GM18517 (cell line): ENCODE measurements around the gene DLG1.
A peak's percentile ranks its signal among the peaks of the same experiment; 100 is the strongest.

Source experiments
- ATAC-seq: cut with Tn5 transposase; IDR thresholded peaks from one replicate; pipeline ENCODE4 v1.9.1; 2021; ENCODE audit warnings: mild to moderate bottlenecking, moderate library complexity; ENCODE audit not compliant: unreplicated experiment

The DLG1 gene

DNA sequence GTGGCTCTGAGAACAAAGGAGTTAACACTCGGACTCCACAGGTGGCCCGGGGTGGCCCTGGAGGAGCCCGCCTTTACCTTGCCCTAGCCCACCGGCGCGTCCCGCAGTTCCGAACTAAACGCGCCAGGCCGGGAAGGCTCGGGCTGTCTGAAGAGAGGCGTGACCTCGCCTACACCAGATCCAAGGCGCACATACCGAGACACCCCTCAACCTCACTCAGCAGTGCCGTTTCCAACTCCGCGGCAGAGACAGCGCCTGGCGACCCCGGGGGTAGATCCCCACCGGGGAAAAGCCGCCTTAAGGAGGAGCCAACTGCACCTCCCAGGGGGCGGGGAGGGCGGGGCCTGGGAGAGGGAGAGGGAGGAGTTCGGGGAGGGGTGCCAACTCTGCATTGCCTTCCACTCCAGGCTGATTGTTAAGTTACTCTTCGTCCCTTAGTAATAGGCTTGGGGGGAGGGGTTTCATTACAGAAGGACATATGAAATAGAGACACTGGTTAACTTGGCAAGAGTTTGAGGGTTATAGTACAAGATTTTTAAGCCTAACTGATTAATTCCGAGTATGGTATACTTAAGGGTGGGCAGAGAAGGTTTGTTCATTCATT lies at the start of gene DLG1:
DLG1 (minus strand) TSS at position 272 of the 604 bp plus-strand sequence. CDS start 1,408 bp downstream, outside the sequence.
- peak; percentile 38 for ATAC-seq

GRCh38 chr3:197348014-197348413 lies 49.6 kb upstream of the DLG1 start:
- ATAC-seq, result no peak

GRCh38 chr3:197345390-197345789 lies 47.0 kb upstream of the DLG1 start:
- ATAC-seq, result no peak

DNA sequence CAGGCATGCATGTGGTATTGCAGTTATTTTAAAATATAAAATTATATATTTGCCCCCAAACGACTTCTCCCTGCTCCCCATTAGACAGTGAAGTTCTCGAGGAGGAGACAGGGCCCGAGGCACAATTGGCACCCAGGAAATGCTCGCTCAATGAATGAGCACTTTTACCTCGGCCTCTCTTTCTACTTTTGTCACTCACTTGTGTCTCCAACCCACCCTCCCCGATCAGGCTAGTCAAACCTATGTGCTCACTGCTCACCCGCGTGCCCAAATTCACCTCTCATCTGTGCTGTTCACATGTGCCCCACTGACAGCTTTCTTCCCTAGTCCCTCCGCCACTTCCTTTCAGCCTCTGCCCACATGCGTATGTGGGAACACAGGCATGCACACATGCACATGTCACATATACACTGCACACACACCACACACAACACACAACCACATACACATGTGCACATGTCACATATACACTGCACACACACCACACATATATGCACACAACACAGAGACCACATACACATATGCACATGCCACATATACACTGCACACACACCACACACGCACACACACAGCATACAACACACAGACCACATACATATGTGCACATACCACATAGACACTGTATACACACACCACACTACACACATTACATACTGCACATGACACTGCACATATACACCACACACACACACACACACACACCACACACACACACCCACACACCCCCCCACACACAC lies 46.3 kb upstream of the DLG1 start:
- ATAC-seq, result no peak

GRCh38 chr3:197343656-197344408 lies 45.4 kb upstream of the DLG1 start:
- no peak for ATAC-seq

DNA sequence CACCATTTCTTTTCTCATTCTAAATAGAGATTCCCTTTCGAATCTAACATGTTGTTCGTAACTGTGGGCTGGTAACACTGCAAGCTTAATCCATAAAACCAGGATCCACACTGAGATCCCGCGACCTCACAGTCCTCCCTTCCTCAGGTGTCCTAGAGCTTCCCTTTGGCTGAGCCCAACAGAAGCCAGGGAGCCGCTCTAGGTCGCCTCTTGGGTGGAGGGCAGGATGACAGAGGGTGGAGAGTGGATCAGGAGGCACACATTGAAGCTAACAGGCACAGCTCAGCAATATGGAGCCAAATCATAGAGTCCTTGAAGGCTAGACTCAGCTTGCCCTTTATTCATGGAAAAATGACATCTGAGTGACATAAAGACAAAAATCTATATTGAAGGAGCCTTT lies 44.7 kb upstream of the DLG1 start:
- ATAC-seq, result no peak

DNA sequence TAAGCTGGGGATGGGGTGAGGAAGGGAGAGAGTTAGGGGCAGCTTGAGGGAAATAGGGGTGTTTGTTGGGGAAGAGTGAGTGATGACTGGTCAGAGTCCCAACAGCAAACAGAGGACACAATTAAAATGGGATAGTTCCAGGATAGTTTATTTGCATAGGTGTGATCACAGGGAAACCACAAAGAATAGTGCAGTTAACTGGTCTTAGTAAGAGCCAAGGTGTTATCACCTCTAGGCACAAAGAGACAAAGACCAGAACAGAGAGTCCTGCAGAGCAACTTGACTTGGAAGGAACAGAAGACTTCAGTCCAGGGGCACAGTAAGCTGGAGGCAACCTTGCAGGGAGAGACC lies 42.1 kb upstream of the DLG1 start:
- ATAC-seq, result no peak

GRCh38 chr3:197339841-197340520 lies 41.6 kb upstream of the DLG1 start:
- no peak for ATAC-seq

DNA sequence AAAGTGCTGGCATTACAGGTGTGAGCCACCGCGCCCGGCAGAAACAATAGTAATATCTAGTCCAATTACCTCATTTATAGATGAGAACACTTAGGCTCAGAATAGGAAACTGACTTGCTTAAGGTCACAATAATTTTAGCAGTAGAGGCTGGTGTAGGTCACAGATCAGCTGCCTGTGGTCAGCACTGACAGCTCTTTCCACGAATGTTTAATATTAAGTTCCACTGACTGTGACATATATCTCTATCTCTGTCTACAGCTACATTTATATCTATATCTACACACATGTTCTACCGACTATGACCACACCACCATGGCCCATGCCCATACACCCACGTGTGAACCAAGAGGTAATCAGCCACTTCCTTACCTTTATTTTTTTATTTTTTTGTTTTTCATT lies 40.2 kb upstream of the DLG1 start:
- ATAC-seq, result no peak

GRCh38 chr3:197337656-197338055 lies 39.2 kb upstream of the DLG1 start:
- no peak for ATAC-seq

GRCh38 chr3:197337214-197337613 lies 38.8 kb upstream of the DLG1 start:
- ATAC-seq, result no peak

GRCh38 chr3:197336348-197336747 lies 37.9 kb upstream of the DLG1 start:
- ATAC-seq, result no peak

DNA sequence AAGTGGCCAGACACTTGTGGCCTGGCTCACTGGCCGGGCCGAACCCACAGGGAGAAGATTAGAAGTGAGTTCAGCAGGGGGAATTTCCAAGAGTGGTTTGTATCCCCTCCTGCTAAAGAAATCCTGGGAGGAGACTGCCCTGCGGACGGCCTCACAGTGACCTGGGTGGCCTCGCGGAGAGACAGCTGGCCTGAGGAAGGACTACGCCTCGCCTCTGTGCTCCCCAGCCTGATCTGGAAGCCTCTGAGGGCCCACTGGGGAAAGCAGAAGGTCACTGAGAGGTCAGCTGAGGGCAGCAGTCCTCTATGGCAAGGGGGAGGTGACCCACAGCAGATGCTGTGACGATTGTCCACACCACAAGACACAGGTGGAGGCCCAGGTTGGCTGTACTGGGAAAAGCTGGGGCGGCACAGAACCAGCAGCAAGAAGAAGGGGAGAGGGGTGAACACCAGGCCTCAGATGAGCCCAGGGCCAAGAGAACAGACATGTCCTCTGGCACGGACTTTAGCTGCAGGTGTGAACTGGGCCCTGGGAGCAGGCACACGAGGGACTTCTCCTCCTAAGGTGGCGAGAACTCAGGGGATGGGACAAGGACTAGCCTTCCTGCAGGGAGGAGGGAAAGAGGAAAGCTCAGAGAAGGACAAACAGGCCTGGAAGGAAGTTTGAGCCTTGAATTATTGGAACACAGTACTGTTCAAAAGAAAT lies 37.2 kb upstream of the DLG1 start:
- no peak for ATAC-seq

- no peak for ATAC-seq
These were observed 35.7 kb upstream of the DLG1 start for GRCh38 chr3:197333901-197334639.

GRCh38 chr3:197331131-197331530 lies 32.7 kb upstream of the DLG1 start:
- ATAC-seq, result no peak

- no peak for ATAC-seq
These were observed 31.0 kb upstream of the DLG1 start for GRCh38 chr3:197329382-197329781.

DNA sequence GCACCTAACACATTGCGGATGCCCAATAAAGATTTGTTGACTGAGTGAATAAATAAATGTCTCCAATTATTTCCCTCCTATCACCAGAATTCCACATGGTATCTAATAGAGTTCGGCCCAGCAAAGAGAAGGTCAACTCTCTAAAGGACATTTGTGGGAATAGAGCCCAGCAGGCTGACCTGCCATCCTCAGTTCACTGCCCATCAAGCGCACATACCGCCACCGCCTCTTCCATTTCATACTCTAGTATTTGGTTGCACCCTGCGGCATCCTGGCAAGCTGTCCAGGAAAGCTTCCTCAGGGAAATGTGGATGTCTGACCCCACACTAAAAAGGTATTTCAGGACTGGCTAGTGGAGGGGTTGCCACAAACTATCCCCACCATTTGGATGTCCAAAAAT lies 29.8 kb upstream of the DLG1 start:
- ATAC-seq, result no peak

- ATAC-seq, result no peak
These were observed 29.3 kb upstream of the DLG1 start for GRCh38 chr3:197327701-197328100.

GRCh38 chr3:197325773-197326172 lies 27.4 kb upstream of the DLG1 start:
- no peak for ATAC-seq

GRCh38 chr3:197322149-197322548 lies 23.7 kb upstream of the DLG1 start:
- no peak for ATAC-seq
